GM12878 (cell line): ENCODE measurements around the gene ACTR8.

Source experiments
- CHD2 ChIP-seq: IDR thresholded peaks from 2 replicates; pipeline ENCODE4 v1.6.1; 2011; ENCODE audit warnings: low read depth, low read length, improper control_type of control experiment, borderline replicate concordance
- CREB1 ChIP-seq: IDR thresholded peaks from 2 replicates; pipeline ENCODE4 v1.6.1; 2012; ENCODE audit warnings: low read depth, mild to moderate bottlenecking, inconsistent platforms
- POLR2A ChIP-seq: IDR thresholded peaks from 2 replicates; pipeline ENCODE4 v1.6.1; 2011; ENCODE audit warnings: low read depth, mild to moderate bottlenecking, low read length
- POLR2AphosphoS5 ChIP-seq: IDR thresholded peaks from 2 replicates; pipeline ENCODE4 v1.6.1; 2011; ENCODE audit warnings: mild to moderate bottlenecking, low read length, inconsistent platforms
- RAD21 ChIP-seq: IDR thresholded peaks from 2 replicates; pipeline ENCODE4 v1.6.1; 2011; ENCODE audit warnings: mild to moderate bottlenecking, low read depth, low read length, moderate library complexity; ENCODE audit not compliant: insufficient read depth
- TF ChIP-seq, protein P1 (sequence below): IDR thresholded peaks from 2 replicates; pipeline ENCODE4 v1.6.1; 2011; ENCODE audit warnings: borderline replicate concordance, low read depth, mild to moderate bottlenecking, moderate library complexity, mixed read lengths, low read length; ENCODE audit not compliant: insufficient read depth; ENCODE audit errors: extremely low read length

DNA sequence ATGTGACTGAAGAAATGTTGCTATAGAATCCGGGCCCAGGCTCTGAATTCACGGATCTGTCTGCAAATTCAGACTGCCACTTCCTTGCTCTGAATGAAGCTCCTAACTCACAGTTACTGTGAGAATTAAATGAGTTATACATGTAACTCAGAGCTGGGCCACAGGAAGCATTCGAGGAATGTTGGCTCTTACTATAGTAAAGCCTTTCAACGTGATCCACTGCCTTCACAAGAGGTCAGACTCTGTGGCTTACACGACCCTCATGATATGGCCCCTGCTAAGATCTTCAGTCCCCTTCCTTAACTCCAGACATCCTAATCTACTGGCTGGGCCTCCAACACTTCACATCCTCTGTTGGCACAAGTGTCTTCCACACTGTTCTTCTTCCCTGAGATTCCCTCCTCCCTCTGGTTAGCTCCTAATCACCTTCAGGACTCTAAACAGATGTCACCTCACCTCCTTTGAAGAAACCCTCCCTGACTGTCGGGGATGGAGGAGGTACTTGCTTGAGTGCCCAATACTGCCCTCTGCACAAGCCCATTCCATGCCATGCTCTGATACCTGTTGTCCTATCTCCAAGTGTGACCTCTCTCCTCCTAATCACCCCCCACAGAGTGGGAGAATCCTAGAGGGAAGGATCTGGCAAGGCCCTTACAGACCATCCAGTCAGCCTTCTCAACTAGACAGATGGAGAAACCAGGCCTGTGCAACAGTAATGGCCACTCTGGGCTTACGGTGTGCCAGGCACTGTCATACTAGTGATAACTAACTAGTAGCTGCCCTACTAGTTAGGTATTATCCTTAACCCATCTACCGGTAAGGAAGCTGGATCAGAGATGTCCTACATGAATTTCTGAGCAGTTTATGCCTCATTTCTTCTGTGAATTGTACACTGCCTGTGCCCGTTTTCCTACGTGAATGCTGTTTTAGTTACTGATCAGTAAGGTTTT, 1.3 kb downstream of the ACTR8 start:
- TF ChIP-seq POLR2AphosphoS5 = no peak; the same call in 1 of the 2 replicates
- TF ChIP-seq POLR2A = no peak
- no peak for TF ChIP-seq RAD21
- no peak for TF ChIP-seq CHD2
- no peak for TF ChIP-seq CREB1
- TF ChIP-seq, protein P1, sequence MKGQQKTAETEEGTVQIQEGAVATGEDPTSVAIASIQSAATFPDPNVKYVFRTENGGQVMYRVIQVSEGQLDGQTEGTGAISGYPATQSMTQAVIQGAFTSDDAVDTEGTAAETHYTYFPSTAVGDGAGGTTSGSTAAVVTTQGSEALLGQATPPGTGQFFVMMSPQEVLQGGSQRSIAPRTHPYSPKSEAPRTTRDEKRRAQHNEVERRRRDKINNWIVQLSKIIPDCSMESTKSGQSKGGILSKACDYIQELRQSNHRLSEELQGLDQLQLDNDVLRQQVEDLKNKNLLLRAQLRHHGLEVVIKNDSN = no peak
